ENCODE data around the gene ZNF285.
"Not testable (repeated sequence)": the region's sequence is repeated elsewhere in the genome, so short reads cannot be mapped to it uniquely, and the experiment has no call there.

Gene ZNF285

DNA sequence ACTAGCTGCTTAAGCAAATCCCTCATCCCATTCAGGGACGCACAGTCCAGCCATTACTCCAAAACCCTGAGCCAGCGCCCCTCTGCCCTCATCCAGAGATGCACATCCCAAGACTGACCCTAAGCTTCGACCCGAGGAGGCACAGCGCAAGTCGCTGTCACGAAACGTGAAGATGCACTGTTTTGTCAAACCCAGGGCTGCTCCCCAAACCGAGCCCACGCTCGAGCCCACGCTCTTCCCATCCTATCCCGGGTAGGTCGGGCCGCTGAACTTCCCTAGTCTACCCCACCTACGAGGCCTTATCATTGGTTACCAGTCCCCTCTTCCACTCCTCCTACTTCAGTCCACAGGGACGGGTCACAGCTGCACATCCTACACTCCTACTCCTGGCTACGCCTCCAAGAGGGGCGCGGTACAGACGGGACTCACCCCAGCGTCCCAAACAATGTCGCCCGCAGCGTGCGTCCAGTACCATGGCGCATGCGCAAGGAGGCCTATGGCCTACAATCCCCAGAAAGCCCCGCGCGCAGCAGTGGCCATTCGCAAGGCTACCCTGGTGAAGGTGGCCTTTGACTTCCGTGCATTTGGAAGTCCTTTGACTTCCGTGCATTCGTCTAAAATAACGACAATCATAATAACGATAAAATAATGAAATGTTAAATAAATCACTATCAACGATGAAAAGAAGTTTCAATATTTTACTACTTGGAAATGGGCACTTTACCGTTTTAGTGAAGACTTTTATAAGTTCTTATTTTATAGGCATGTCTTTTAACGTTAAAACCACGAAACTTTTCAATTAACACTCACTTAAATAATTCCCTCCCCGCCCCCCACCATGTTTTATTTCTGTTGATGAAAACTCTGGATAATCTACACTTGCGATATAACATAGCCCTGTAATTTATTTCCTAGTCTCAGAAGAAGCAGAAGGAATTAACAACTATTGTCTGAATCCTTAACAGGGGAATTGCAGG, at the start of gene ZNF285:
TSS of gene ZNF285 (minus strand) at position 470 of the 977 bp plus-strand sequence. CDS start 4,395 bp downstream, outside the sequence.
- Mint-ChIP-seq H3K4me1 (ENCODE audit: low read depth) (peaks cover 8% of the 10 kb centered on the region), H3K36me3 (ENCODE audit: low read depth) (peaks cover 39% of the 10 kb centered on the region), H3K9me3 (peaks cover 35% of the 10 kb centered on the region), H3K27me3 (peaks cover 3% of the 10 kb centered on the region), H3K27ac (peak within 1 kb of the TSS; percentile 82), H3K4me3 (peak within 1 kb of the TSS; percentile 86)

DNA sequence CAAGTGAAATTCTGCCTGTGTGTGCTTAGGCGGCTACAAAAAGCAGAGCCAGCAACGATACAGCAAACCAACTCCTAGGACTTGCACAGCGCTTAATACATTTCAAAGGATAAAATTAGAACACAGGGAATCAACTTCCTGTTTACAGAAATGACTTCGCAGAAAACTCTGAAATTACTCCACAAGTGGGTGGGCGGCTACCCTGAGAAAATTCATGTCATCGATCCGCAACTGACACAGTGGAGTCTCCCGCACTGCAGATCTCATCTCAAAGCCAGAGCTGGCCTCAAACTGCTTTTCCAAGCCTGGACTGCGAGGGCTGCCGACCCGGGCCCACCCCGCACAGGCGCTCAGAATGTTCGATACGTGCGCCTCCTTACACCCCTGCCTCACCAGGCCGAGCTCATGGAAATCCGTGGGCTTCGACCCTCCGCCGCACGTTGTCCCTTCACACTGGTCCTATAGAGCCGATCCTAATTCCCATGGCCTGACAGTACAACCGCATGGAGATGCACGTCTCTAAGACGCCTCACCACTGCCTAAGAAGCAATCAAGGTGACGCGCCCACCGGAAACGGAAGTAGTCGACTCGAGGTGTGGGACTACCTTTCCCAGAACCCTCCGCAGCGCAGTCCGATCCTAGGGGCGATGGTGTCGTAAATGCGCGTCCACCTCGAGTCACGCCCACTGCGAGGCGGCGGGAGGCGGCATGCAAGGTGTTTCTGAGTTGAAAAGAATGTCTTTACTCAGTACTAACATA, 46.7 kb upstream of the ZNF285 start, which contains the start of gene ZNF229:
TSS of gene ZNF229 (minus strand) at position 557 of the 759 bp plus-strand sequence. CDS start 5,625 bp downstream, outside the sequence.
- Mint-ChIP-seq H3K36me3 (ENCODE audit: low read depth) (peaks cover 76% of the 10 kb centered on the region), H3K27ac (peak within 1 kb of the TSS; percentile 56), H3K27me3 (peaks cover 9% of the 10 kb centered on the region), H3K9me3 (peaks cover 76% of the 10 kb centered on the region), H3K4me1 (ENCODE audit: low read depth) (peaks cover 11% of the 10 kb centered on the region), H3K4me3 (peak within 1 kb of the TSS; percentile 87)

DNA sequence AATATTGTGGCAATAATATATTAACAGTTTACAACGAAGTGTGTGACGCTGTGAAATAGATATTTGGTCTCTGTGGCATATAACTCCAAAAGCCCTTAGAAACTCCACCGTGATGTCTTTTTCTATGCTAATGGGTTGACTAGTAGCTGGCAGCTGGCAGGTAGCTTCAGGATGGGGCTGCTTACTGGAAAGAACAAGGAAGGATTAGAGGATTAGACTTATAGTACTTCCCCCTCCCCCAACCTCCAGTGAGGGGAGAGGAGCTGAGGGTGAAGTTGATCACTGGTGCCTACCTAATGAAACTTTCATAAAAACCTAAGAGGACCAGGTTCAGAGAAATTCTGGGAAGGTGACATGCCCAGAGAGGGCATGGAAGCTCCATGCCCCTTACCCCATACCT, 37.0 kb upstream of the ZNF285 start:
- H3K4me1 Mint-ChIP-seq (ENCODE audit: low read depth): no peaks in the 10 kb centered on the region
- H3K27me3 Mint-ChIP-seq: no peaks in the 10 kb centered on the region
- peaks cover 63% of the 10 kb centered on the region for H3K9me3 Mint-ChIP-seq
- peaks cover 64% of the 10 kb centered on the region for H3K36me3 Mint-ChIP-seq (ENCODE audit: low read depth)
- H3K27ac Mint-ChIP-seq: no peak overlapping the region
- H3K4me3 Mint-ChIP-seq: no peak overlapping the region

DNA sequence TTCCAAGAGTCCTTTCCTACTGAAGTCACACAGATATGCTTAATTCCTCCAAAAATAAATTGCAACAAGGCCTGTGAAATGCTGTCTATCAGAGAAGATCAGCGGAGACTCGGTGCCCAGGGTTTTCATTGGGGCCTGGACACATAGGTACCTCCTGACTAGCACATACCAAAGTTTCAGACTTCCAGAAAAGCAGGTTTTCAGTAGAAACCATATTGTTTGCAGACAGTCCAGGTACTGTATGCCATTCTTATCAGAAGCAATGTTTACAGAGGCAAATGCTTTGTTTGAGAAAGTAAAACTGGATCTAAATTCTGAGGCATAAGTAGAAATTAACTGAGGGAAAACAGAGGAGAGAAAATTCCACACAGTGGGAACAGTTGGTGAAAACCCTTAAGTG, 34.0 kb upstream of the ZNF285 start:
- peaks cover 57% of the 10 kb centered on the region for H3K9me3 Mint-ChIP-seq

DNA sequence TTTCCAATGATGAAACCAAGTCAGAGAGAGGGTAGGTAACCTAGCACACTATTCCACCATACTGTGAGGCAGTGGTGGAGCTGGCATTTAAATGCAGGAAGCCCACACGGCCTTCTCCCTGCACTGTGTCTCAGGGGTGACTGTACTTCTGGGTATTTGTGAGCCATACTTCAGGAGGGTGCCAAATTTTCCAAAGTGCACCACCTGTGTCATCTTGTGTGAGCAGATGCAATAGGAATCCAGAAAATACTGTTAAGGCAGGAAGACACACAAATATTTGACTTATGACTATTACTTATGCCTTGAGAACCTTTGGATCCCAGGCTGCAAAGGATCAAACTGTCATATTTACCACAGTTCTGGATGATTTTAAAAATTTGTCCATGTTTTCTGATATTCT, 29.5 kb upstream of the ZNF285 start:
- Mint-ChIP-seq H3K36me3 (ENCODE audit: low read depth) (peaks cover 63% of the 10 kb centered on the region), H3K4me3 (no peak overlapping the region), H3K4me1 (ENCODE audit: low read depth) (no peaks in the 10 kb centered on the region), H3K9me3 (peaks cover 65% of the 10 kb centered on the region), H3K27me3 (no peaks in the 10 kb centered on the region), H3K27ac (no peak overlapping the region)

More for the DNA sequence above, 34.0 kb upstream of the ZNF285 start:
- Mint-ChIP-seq H3K4me3 (no peak overlapping the region), H3K27me3 (no peaks in the 10 kb centered on the region), H3K4me1 (ENCODE audit: low read depth) (no peaks in the 10 kb centered on the region), H3K27ac (no peak overlapping the region), H3K36me3 (ENCODE audit: low read depth) (peaks cover 63% of the 10 kb centered on the region)

DNA sequence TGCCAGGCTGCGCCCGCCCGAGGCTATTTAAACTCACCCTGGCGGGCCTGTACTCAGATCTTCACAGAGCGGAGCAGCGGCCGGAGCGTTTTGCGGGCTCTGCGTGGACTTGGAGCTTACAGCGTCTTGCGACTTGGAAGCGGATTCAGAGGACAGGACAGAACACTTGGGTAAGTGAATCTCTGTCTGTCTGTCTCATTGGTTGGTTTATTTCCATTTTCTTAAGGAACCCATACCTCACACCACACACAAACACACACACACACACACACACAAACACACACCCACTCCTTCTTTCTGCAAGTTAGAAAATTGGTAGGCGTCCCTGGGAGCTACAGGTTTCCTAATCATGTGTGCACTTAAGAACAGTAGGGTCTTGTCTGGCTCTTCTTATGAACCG, 14.1 kb upstream of the ZNF285 start:
- H3K9me3 Mint-ChIP-seq: peaks cover 46% of the 10 kb centered on the region
- not testable (repeated sequence) for H3K4me3 Mint-ChIP-seq; H3K36me3 Mint-ChIP-seq (ENCODE audit: low read depth); H3K4me1 Mint-ChIP-seq (ENCODE audit: low read depth); H3K27me3 Mint-ChIP-seq; H3K27ac Mint-ChIP-seq

DNA sequence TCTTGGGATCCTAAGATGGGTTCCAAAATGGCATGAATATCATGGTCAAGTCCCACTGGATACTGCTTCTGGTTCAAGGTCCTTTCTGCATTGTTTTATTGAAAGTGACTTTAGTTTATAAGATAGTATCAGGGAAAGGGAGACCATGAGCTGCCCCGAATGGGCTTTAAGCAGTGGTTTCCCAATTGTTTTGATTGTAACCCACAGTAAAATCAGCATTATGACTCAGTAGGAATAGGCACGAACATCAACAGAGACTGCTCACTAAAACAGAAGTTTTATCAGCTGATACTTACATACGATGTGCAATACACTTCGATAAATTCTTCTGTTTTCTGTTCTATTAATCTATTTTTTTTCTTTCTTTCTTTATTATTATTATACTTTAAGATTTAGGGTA, 12.1 kb downstream of the ZNF285 start:
- H3K27ac Mint-ChIP-seq; H3K27me3 Mint-ChIP-seq; H3K4me1 Mint-ChIP-seq (ENCODE audit: low read depth); H3K4me3 Mint-ChIP-seq: not testable (repeated sequence)
- Mint-ChIP-seq H3K9me3 (peaks cover 58% of the 10 kb centered on the region), H3K36me3 (ENCODE audit: low read depth) (peaks cover 78% of the 10 kb centered on the region)

DNA sequence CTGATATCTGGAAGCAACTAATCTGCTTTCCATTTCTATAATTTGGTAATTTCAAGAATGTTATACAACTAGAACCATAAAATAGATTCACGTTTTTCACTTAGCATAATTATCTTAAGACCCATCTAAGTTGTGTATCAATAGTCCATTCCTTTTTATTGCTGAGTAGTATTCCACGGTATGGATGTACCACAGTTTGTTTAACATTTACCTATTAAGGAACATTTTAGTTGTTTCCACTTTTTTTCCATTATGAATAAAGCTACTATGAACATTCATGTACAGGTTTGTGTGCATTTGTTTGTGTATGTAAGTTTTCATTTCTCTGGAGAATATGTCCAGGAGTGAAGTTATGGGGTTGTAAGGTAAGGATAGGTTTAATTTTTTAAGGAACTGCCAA, 26.6 kb downstream of the ZNF285 start:
- H3K4me1 Mint-ChIP-seq (ENCODE audit: low read depth): no peaks in the 10 kb centered on the region
- no peaks in the 10 kb centered on the region for H3K27me3 Mint-ChIP-seq
- H3K4me3 Mint-ChIP-seq: no peak overlapping the region
- H3K27ac Mint-ChIP-seq: no peak overlapping the region
- peaks cover 32% of the 10 kb centered on the region for H3K9me3 Mint-ChIP-seq
- peaks cover 6% of the 10 kb centered on the region for H3K36me3 Mint-ChIP-seq (ENCODE audit: low read depth)

DNA sequence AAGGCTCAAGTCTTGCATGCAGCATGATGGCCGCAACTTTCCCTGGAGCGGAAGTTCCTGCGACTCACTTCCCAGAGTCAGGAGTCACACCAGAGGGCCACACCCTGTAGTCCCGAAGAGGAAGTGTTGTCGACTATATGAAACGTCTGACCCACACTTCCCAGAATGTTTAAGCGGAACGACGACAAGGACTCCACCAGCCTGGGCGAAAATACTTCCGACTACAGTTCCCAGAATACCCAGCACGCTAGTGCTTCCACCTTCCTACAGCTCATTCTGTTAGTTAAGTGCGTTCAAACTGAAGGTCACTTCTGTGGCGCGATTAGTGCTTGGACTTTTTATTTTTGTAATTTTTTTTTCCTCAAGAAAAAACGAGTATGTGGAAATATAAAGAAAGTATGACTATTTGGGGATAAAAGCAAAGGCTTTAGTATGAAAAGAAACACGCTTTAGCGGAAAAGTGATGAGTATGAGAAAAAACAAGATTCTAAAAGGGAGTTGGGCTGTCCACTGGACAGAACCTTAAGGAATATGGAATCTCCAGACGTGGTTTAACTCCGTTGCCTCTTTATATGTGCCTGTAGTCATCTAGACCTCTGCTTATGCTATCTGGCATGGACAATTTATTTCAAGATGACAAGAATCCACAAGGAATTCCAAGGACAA, 29.5 kb downstream of the ZNF285 start:
- peaks cover 8% of the 10 kb centered on the region for H3K27me3 Mint-ChIP-seq
- peaks cover 33% of the 10 kb centered on the region for H3K9me3 Mint-ChIP-seq
- no peak overlapping the region for H3K27ac Mint-ChIP-seq
- H3K4me1 Mint-ChIP-seq (ENCODE audit: low read depth): no peaks in the 10 kb centered on the region
- peaks cover 2% of the 10 kb centered on the region for H3K36me3 Mint-ChIP-seq (ENCODE audit: low read depth)
- no peak overlapping the region for H3K4me3 Mint-ChIP-seq

DNA sequence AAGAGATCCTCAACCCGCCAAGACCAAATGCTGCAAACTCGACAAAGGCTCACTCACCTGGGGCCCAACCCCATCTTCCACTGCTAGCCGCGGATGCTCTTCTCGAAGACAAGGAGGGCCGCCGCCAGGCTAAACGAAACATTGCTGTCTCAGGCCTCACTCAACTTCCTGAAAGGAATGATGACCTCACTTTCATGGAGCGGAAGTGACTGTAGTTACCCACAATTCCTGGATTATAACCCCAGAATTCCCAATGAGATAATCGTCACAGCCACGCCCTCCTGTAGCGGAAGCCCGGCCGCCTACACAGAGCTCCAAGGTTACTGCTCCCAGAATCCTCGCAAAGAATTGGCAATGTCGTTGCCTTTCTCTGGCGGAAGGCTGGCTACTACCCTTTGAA, 34.4 kb downstream of the ZNF285 start:
- peaks cover 33% of the 10 kb centered on the region for H3K9me3 Mint-ChIP-seq
- no peak overlapping the region for H3K4me3 Mint-ChIP-seq
- no peaks in the 10 kb centered on the region for H3K4me1 Mint-ChIP-seq (ENCODE audit: low read depth)
- H3K36me3 Mint-ChIP-seq (ENCODE audit: low read depth): peaks cover 4% of the 10 kb centered on the region
- no peak overlapping the region for H3K27ac Mint-ChIP-seq
- H3K27me3 Mint-ChIP-seq: peaks cover 8% of the 10 kb centered on the region

DNA sequence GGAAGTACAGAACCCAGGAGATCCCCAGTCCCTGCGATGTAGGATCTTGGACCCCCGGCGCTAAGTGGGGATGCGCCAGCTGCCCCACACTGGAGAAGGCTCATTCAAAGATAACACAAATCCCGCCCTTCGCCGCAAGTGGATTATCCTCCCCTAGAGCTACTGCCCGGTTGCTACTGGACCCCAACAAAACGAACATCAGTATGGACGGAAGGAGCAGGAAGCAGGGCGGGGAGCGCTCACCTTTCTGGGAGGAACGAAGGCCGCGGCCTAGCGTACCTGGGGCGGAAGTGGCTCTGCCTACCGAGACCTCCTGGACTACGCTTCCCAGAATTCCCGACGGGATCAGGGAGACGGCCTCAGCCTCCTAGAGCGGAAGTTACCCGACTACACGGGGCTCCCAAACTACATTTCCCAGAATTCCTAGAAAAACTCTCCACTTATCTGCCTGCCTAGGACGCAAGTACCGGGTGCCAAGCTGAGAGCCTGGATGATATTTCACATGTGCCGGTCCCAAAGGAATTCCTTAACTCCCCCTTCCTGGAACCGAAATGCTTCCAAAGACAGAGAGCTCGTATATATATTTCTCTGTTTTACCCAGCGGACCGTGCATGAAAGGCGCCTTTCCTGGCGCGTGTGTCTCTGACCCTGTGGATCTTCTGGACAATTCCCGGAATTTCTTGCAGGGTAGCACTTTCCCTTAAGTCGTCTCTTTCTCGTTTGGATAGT, 44.9 kb downstream of the ZNF285 start, which contains the start of gene ZNF112:
TSS of gene ZNF112 (minus strand) at position 298 of the 729 bp plus-strand sequence. CDS start 16,141 bp downstream, outside the sequence.
- Mint-ChIP-seq H3K9me3 (peaks cover 48% of the 10 kb centered on the region), H3K36me3 (ENCODE audit: low read depth) (peaks cover 14% of the 10 kb centered on the region), H3K4me3 (peak within 1 kb of the TSS; percentile 70), H3K4me1 (ENCODE audit: low read depth) (peaks cover 11% of the 10 kb centered on the region), H3K27me3 (peaks cover 8% of the 10 kb centered on the region), H3K27ac (no peak within 1 kb of the TSS)

DNA sequence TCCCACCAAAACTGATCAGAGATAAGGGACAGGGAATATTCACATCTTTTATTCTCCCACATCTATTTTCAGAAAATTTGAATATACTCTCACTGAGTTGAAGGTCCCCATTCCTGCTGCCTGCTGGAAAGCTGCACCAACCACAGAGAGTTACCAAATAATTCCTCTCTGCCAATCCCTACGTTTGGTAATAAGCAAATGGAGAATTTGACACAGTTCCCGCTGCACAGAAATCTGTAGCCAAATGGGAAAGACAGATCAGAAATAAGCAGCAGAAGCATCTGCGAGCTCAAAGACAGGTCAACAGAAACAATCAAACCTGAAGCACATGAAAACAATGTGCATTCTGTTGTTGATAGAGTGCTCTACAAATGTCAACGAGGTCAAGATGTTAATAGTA, 54.9 kb downstream of the ZNF285 start:
- no peak overlapping the region for H3K4me3 Mint-ChIP-seq
- H3K36me3 Mint-ChIP-seq (ENCODE audit: low read depth): peaks cover 4% of the 10 kb centered on the region
- H3K9me3 Mint-ChIP-seq: peaks cover 37% of the 10 kb centered on the region
- no peak overlapping the region for H3K27ac Mint-ChIP-seq
- peaks cover 3% of the 10 kb centered on the region for H3K4me1 Mint-ChIP-seq (ENCODE audit: low read depth)
- H3K27me3 Mint-ChIP-seq: no peaks in the 10 kb centered on the region

DNA sequence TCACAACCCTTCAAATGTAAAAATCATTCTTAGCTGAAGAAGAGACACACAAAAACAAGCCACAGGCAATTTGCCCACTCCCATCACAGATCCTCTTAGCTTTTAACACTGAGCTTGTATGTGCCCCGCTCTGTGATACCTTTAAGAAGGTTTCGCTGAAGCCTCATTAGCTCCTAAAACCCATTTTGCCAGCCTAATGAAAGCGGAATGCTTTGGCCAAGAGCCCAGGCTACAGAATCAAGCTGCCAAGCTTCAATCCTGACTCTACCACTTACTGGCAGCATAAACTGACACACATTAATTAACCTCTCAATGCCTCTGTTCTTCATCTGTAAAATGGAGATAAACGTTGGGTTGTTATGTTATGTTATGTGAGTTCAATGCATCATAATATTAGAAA, 55.4 kb downstream of the ZNF285 start:
- H3K4me1 Mint-ChIP-seq (ENCODE audit: low read depth): peaks cover 3% of the 10 kb centered on the region
- H3K27me3 Mint-ChIP-seq: no peaks in the 10 kb centered on the region
- peaks cover 4% of the 10 kb centered on the region for H3K36me3 Mint-ChIP-seq (ENCODE audit: low read depth)
- H3K27ac Mint-ChIP-seq: no peak overlapping the region
- H3K4me3 Mint-ChIP-seq: no peak overlapping the region
- H3K9me3 Mint-ChIP-seq: peaks cover 40% of the 10 kb centered on the region

DNA sequence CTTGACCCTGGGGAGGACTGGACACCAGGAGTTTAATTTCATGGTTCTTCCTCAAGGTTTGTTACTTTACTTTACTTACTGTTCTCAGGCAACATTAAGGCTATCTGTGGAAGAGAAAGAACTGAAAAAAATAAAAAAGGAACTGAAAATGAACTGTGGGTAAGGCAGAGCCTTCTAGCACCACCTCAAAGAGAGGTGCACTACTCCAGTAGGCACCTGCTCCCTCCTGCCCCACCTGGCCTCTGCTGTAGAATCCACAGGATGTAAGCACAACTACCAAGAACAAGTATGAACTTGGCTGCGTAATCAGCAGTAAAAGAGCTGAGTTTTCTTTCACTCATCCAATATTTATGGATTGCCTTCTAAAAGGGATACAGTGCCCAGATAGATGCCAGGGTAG, 57.2 kb downstream of the ZNF285 start:
- no peak overlapping the region for H3K27ac Mint-ChIP-seq
- peaks cover 4% of the 10 kb centered on the region for H3K36me3 Mint-ChIP-seq (ENCODE audit: low read depth)

More for the DNA sequence above, 57.2 kb downstream of the ZNF285 start:
- Mint-ChIP-seq H3K27me3 (no peaks in the 10 kb centered on the region), H3K4me3 (no peak overlapping the region), H3K4me1 (ENCODE audit: low read depth) (peaks cover 3% of the 10 kb centered on the region), H3K9me3 (peaks cover 32% of the 10 kb centered on the region)
